HG02610 (cell line): ENCODE results near the gene PLEKHS1.
"Not testable (repeated sequence)": the region's sequence is repeated elsewhere in the genome, so short reads cannot be mapped to it uniquely, and the experiment has no call there.

Experiments
- ATAC-seq: cut with Tn5 transposase; IDR thresholded peaks from one replicate; pipeline ENCODE4 v1.9.1; 2021; ENCODE audit warnings: mild to moderate bottlenecking, moderate library complexity; ENCODE audit not compliant: unreplicated experiment

PLEKHS1 gene

GRCh38 chr10:113739577-113739976 is 11.9 kb upstream of the PLEKHS1 start:
- no peak for ATAC-seq

DNA sequence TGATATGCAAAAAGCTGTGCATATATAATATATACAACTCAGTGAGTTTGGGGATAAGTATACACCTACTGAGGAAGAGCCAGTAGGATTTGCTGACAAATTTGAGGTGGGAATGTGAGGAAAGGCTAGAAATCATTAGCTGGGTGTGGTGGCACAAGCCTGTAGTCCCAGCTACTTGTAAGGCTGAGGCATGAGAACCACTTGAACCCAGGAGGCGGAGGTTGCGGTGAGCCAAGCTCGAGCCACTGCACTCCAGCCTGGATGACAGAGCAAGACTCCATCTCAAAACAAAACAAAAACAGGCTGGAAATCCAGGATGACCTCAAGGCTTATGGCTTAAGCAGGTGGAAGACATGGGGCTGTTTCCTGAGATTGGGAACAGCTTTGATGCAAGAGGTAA is 10.6 kb upstream of the PLEKHS1 start:
- ATAC-seq: no peak

- ATAC-seq: no peak
Measured at GRCh38 chr10:113742466-113742865, 9.0 kb upstream of the PLEKHS1 start.

- no peak for ATAC-seq
Measured at GRCh38 chr10:113743594-113743993, 7.9 kb upstream of the PLEKHS1 start.

GRCh38 chr10:113745374-113745773 is 6.1 kb upstream of the PLEKHS1 start:
- no peak for ATAC-seq

DNA sequence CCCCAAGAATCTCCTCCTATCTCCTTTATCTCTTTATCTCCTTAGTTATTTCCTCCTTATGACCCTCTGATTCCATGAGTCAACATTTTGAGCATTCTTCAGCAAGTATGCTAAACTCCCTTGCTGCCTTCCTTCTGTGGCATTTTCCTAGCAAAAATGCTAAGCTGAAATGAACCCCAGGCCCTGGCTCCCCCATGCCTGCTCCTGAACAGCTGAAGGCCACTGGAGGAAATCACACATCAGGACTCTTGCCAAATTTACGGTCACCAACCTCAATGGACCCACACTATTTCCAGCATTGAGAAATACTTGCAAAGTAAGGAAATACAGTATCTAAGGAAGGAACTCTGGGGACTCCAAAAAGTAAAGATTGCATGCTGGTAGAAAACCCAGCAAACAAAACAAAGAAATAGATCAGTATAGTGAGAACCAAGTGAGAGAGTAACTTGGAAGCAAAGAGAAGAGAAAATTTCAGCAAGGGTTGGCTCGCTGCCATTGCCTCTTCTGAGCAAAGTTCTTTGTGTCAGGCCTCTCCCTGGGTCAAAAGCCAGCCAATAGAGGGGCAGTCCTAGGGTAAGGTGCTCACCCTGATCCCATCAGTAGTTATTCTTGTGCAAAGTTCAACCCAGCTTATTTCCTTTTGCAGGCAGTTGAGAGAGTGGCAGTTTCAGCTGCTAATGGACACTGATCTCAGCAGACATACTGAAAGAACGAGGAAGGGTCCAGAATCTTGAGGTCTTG is 5.1 kb upstream of the PLEKHS1 start:
- ATAC-seq: no peak

DNA sequence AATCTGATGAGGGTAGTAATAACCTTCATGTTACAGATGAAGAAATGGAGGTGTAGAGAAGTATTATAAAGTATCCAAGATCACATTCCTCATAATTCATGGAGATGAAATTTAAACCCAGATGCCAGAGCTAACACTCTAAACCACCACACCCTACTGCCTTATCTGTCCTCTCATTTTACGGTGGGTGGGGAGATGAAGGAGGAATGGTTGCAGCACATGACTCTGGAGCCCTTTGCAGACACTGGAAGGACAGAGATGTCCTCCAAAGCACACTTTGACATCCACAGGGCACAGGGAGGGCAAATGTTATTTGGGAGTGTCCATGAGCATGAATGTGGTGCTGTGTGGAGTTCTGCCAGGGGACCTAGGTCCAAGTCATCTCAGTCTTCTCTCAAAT is 1.1 kb downstream of the PLEKHS1 start:
- ATAC-seq: no peak

GRCh38 chr10:113753020-113753692 is 1.7 kb downstream of the PLEKHS1 start:
- no peak for ATAC-seq

DNA sequence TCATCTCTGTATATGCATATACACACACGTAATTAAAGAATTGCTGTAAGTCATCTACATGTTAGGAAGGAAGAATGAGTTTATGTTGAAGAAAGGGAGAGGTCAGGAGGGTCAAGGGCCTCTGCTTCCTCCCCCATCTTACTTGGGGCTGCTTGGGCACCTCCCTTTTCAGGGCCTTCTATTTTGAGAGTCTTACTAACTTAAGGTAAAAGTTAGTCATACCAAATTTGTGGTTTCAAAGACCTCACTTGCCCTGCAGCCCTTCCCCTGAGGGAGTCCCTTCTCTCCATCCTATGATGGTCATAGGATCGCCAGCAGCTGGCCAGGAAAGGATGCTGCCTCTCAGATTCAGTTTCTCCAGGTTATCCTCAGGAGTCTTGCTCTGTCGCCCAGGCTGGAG is 2.6 kb downstream of the PLEKHS1 start:
- ATAC-seq: no peak

DNA sequence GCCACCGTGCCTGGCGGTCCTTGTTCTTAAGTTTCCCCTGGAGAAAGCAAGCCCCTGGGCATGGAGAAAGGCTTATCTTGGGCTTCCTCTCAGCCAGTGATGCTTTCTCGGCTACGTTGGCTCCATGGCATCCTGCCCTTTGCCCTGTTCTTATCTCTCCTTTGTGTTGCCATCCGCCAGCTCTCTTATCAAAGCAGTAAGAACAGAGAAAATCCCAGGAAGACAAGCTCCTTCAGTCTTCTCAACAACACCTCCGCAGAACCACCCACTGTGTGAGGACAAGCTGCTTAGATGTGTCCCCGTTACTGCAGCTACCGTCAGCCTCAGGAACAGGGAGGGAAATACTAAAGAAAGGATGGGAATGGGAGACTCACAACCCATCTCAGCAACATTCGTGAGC is 3.3 kb downstream of the PLEKHS1 start:
- no peak for ATAC-seq

- ATAC-seq: no peak
Measured at GRCh38 chr10:113756940-113757543, 5.6 kb downstream of the PLEKHS1 start.

DNA sequence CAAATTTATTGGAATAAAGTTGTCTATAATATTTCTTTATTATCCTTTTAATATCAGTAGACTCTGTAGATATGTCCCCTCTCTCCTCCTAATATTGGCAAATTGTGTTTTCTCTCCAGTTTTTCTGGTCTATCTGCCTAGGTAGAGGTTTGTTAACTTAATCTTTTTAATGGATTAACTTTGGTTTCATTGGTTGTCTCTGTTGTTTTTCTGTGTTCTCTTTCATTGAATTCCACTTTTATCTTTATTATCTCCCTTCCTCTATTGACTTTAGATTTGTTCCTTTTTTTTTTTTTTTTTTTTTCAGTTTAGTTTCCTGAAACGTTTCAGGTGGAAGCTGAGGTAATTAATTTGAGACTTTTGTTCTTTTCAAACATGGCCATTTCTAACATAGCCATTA is 10.6 kb downstream of the PLEKHS1 start:
- no peak for ATAC-seq

GRCh38 chr10:113764582-113764981 is 13.1 kb downstream of the PLEKHS1 start:
- no peak for ATAC-seq

- ATAC-seq: no peak
Measured at GRCh38 chr10:113765910-113766309, 14.4 kb downstream of the PLEKHS1 start.

DNA sequence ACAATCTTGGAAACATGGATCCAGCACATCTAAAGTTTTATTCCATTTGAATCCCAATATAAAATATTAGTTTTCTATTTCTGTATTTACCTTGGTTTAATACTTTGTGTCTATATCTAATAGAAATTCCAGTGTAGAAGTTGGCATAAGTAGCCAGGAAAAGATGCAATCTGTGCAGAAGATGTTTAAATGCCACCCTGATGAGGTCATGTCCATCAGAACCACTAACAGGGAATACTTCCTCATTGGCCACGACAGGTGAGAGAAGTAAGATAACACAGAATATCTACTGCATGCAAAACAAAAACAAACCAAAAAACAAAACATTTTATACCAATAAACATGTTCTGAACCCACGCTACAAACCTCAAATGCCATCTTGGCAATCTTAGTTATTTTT is 15.7 kb downstream of the PLEKHS1 start:
- ATAC-seq: no peak

DNA sequence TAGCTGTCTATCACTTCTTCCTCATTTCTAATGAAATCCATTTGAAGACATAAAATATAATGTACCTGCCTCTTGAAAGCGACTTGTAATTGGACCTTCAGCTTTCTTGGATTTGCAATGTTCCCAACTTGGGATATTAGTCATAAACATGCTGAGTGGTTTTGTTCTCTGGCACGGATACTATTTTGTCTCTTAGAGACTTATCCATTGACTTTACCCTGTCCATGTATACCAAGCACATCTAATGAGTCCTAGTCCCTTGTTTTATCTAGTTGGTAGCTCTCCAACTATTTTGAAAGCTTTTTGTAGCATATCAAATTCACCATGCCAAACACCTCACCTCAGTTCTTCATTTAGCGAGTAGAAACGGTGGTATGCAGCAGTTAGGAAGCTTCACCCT is 18.9 kb downstream of the PLEKHS1 start:
- ATAC-seq: no peak

DNA sequence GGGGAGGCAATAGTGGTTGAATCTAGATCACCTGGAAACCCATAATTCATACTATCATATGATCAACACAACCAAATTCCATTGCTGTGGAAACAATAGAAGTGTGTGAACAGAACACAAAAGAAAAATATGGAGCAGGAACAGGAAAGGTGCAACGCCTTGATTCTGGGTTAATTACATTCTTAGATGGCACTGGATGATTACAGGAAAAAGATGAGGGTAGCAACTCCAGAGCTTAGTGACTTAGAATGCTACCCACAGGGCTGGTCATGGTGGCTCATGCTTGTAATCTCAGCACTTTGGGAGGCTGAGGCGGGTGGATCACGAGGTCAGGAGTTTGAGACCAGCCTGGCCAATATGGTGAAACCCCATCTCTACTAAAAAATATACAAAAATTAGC is 19.6 kb downstream of the PLEKHS1 start:
- ATAC-seq: not testable (repeated sequence)

DNA sequence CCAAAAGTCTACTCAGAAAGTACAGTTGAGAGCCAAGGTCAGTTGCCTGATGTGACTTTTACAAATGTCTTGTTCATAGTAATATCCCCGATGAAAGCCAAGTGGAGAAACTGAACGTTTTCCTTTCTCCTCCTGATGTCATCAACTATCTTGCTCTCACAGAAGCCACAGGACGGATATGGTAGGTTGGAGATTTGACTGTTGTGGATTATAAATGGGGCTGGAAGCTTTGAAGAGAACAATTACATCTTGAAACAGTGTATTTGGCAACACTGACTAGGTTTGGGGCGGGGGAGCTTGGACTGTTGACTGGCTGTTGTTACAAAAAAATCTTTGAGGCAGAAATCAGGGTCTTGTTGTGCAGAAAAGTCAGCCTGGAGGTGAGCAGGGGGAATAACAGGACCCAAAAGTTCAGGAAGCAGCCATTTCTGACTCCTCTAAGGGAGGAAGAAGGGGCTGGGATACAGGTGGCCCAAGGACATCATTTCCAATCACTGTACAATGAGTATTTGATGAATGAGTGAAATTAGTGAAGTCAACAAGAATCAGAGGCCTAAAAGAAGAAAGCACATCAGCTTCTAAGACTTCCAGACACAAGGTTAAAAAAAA is 24.3 kb downstream of the PLEKHS1 start:
- ATAC-seq: no peak

DNA sequence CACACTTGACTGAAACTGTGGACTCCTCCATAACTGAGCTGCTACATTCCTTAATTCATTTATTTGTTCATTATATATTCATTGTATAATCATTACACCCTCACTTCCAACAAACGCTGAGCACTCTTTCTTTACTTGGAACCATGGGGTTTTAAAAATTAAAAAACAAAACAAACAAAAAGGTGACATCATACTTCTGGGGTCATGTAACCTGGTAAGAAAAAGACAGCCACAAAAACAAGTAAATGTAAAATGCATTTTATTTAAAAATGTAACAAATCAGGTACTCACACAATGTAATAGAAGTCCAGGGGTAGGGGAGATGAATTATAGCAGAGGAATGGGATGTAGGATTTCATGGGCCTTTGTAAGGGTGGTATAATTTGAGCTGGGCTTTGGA is 25.1 kb downstream of the PLEKHS1 start:
- no peak for ATAC-seq

DNA sequence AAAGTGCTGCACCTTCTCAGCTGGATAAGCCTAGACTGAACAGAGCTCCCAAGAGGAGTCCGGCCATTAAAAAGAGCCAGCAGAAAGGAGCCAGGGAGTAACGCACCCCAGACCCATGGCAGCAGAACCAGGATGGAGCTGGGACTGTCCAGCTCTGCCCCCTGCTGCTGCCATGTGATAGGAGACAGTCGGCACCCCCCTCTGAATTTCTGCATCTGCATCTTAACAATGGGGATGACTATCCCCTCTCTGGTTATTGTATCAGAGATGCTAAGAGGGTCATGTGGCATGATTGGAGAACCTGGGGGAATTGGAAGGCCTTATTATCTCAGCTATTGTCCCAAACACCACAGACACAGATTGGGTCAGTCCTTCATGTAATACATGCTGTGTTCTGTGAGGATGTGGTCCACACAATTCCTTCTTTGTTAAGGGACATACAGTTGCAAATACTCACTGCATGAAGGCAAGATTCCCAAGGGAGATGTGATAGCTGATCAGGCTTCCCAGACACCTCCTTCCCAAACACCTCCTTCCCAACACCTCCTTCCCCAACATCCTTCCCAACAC is 29.3 kb downstream of the PLEKHS1 start:
- ATAC-seq: no peak

DNA sequence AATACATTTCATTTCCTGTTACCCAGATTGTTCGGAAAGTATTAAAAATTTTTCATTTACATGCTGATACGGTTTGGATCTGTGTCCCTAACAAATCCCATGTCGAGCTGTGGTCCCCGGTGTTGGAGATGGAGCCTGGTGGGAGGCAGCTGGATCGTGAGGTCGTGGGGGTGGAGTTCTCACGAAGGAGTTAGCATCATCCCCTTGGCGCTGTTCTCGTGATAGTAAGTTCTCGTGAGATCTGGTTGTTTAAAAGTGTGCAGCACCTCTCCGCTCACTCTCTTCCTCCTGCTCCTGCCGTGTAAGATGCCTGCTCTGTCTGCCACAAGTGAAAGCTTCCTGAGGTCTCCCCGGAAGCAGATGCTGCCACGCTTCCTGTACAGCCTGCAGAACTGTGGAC is 30.9 kb downstream of the PLEKHS1 start:
- ATAC-seq: no peak
